HAP-1 (cell line): ENCODE measurements around the gene IFIT2.
"Not testable (repeated sequence)": the region's sequence is repeated elsewhere in the genome, so short reads cannot be mapped to it uniquely, and the experiment has no call there.

ENCODE experiments used
- DNase-seq, 2 experiments: peaks; one replicate each; pipeline ENCODE4 v3.0.0-alpha.2; 2016 to 2020; ENCODE audit warnings: low spot score in 2 of 2
- H3K27me3 ChIP-seq: fragments of 250-450 bp; sonication (Bioruptor Pico); 2 replicates; pipeline ENCODE4 v1.5.1; 2020; ENCODE audit warnings: low read depth, mild to moderate bottlenecking, moderate library complexity
- H3K36me3 ChIP-seq: fragments of 250-450 bp; sonication (Bioruptor Pico); replicated peaks from 2 replicates; pipeline ENCODE4 v1.5.1; 2020; ENCODE audit warnings: mild to moderate bottlenecking
- H3K4me1 ChIP-seq: fragments of 250-450 bp; sonication (Bioruptor Pico); 2 replicates; pipeline ENCODE4 v1.5.1; 2020; ENCODE audit warnings: mild to moderate bottlenecking
- H3K4me3 ChIP-seq: fragments of 250-450 bp; sonication (Bioruptor Pico); 2 replicates; pipeline ENCODE4 v1.5.1; 2020; ENCODE audit warnings: mild to moderate bottlenecking, moderate library complexity
- H3K9me3 ChIP-seq: fragments of 250-450 bp; sonication (Bioruptor Pico); 2 replicates; pipeline ENCODE4 v1.5.1; 2020; ENCODE audit warnings: mild to moderate bottlenecking, moderate library complexity
- in situ Hi-C: fragments of 300-500 bp; cut with MboI; formaldehyde crosslinking; loops from 3 replicates; pipeline ENCODE4 v1.14.3; 2020; ENCODE audit warnings: low sequenced_read_pairs, inconsistent platforms, mixed read lengths

The IFIT2 gene

GRCh38 chr10:89301721-89302445, at the start of gene IFIT2:
TSS of gene IFIT2 (plus strand) at chr10:89302046. CDS start at chr10:89302124, 78 bp downstream.
- H3K4me3 ChIP-seq: peak within 1 kb of the TSS; percentile 11
- H3K27me3 ChIP-seq: no peaks in the 10 kb centered on the region
- in situ Hi-C loops: no loop called here
- H3K36me3 ChIP-seq: no peaks in the 10 kb centered on the region
- peaks cover 10% of the 10 kb centered on the region for H3K4me1 ChIP-seq
- DNase-seq: peak in 1 of 2 experiments; percentile 21
- H3K9me3 ChIP-seq: no peaks in the 10 kb centered on the region

- H3K4me3 ChIP-seq: peak overlapping the region; percentile 64; the same call in 1 of the 2 replicates
- H3K4me1 ChIP-seq: peaks cover 7% of the 10 kb centered on the region
These were observed 49.6 kb upstream of the IFIT2 start for GRCh38 chr10:89252225-89252585.

GRCh38 chr10:89255091-89255579, 46.7 kb upstream of the IFIT2 start:
- DNase-seq, in situ Hi-C loops: not testable (repeated sequence)

More at GRCh38 chr10:89252225-89252585, 49.6 kb upstream of the IFIT2 start:
- Histone ChIP-seq H3K27me3 (no peaks in the 10 kb centered on the region), H3K36me3 (no peaks in the 10 kb centered on the region), H3K9me3 (peaks cover 15% of the 10 kb centered on the region)
- in situ Hi-C loops: no loop called here
- DNase-seq: no peak

GRCh38 chr10:89255793-89256192, 46.1 kb upstream of the IFIT2 start:
- Histone ChIP-seq H3K27me3 (no peaks in the 10 kb centered on the region), H3K4me1 (peaks cover 14% of the 10 kb centered on the region), H3K4me3 (no peak overlapping the region), H3K9me3 (peaks cover 15% of the 10 kb centered on the region), H3K36me3 (no peaks in the 10 kb centered on the region)
- in situ Hi-C loops: no loop called here
- no peak for DNase-seq

More at GRCh38 chr10:89255091-89255579, 46.7 kb upstream of the IFIT2 start:
- H3K4me3 ChIP-seq, H3K36me3 ChIP-seq, H3K27me3 ChIP-seq: not testable (repeated sequence)
- H3K9me3 ChIP-seq: peaks cover 15% of the 10 kb centered on the region
- H3K4me1 ChIP-seq: peaks cover 14% of the 10 kb centered on the region

GRCh38 chr10:89256340-89256739, 45.5 kb upstream of the IFIT2 start:
- in situ Hi-C loops: no loop called here
- Histone ChIP-seq H3K27me3 (no peaks in the 10 kb centered on the region), H3K9me3 (peaks cover 15% of the 10 kb centered on the region), H3K36me3 (no peaks in the 10 kb centered on the region), H3K4me1 (peaks cover 12% of the 10 kb centered on the region; the same call in 1 of the 2 replicates), H3K4me3 (no peak overlapping the region)
- no peak for DNase-seq

- Histone ChIP-seq H3K36me3 (no peaks in the 10 kb centered on the region), H3K9me3 (peaks cover 15% of the 10 kb centered on the region), H3K4me3 (no peak overlapping the region), H3K27me3 (no peaks in the 10 kb centered on the region), H3K4me1 (peaks cover 12% of the 10 kb centered on the region; the same call in 1 of the 2 replicates)
- in situ Hi-C loops: no loop called here
- no peak for DNase-seq
These were observed 44.9 kb upstream of the IFIT2 start for GRCh38 chr10:89256962-89257361.

- H3K9me3 ChIP-seq: peaks cover 15% of the 10 kb centered on the region
- in situ Hi-C loops: no loop called here
- H3K36me3 ChIP-seq: no peaks in the 10 kb centered on the region
- no peaks in the 10 kb centered on the region for H3K27me3 ChIP-seq
- H3K4me1 ChIP-seq: peaks cover 12% of the 10 kb centered on the region; the same call in 1 of the 2 replicates
- no peak overlapping the region for H3K4me3 ChIP-seq
- DNase-seq: no peak
These were observed 44.3 kb upstream of the IFIT2 start for GRCh38 chr10:89257581-89257980.

- in situ Hi-C loops: no loop called here
- H3K4me1 ChIP-seq: peaks cover 12% of the 10 kb centered on the region; the same call in 1 of the 2 replicates
- no peak for DNase-seq
These were observed 43.0 kb upstream of the IFIT2 start for GRCh38 chr10:89258881-89259280.

GRCh38 chr10:89262086-89263051, 39.5 kb upstream of the IFIT2 start:
- DNase-seq: no peak
- H3K9me3 ChIP-seq: no peaks in the 10 kb centered on the region; the same call in 1 of the 2 replicates
- in situ Hi-C loops: no loop called here
- no peak overlapping the region for H3K4me3 ChIP-seq
- peaks cover 9% of the 10 kb centered on the region; the same call in 1 of the 2 replicates for H3K4me1 ChIP-seq
- no peaks in the 10 kb centered on the region for H3K36me3 ChIP-seq
- H3K27me3 ChIP-seq: no peaks in the 10 kb centered on the region

More at GRCh38 chr10:89258881-89259280, 43.0 kb upstream of the IFIT2 start:
- Histone ChIP-seq H3K36me3 (no peaks in the 10 kb centered on the region), H3K27me3 (no peaks in the 10 kb centered on the region), H3K4me3 (no peak overlapping the region), H3K9me3 (peaks cover 6% of the 10 kb centered on the region; the same call in 1 of the 2 replicates)

- Histone ChIP-seq H3K9me3 (no peaks in the 10 kb centered on the region; the same call in 1 of the 2 replicates), H3K36me3 (no peaks in the 10 kb centered on the region), H3K4me1 (peaks cover 3% of the 10 kb centered on the region; the same call in 1 of the 2 replicates), H3K27me3 (no peaks in the 10 kb centered on the region), H3K4me3 (no peak overlapping the region)
- DNase-seq: no peak
- in situ Hi-C loops: no loop called here
These were observed 38.8 kb upstream of the IFIT2 start for GRCh38 chr10:89263091-89263490.

GRCh38 chr10:89263531-89263930, 38.3 kb upstream of the IFIT2 start:
- no peaks in the 10 kb centered on the region for H3K36me3 ChIP-seq
- H3K4me1 ChIP-seq: peaks cover 3% of the 10 kb centered on the region; the same call in 1 of the 2 replicates
- no peak overlapping the region for H3K4me3 ChIP-seq
- H3K9me3 ChIP-seq: no peaks in the 10 kb centered on the region; the same call in 1 of the 2 replicates
- in situ Hi-C loops: no loop called here
- H3K27me3 ChIP-seq: no peaks in the 10 kb centered on the region
- no peak for DNase-seq

- H3K36me3 ChIP-seq: no peaks in the 10 kb centered on the region
- no peak for DNase-seq
- H3K9me3 ChIP-seq: no peaks in the 10 kb centered on the region; the same call in 1 of the 2 replicates
- no peaks in the 10 kb centered on the region for H3K4me1 ChIP-seq
- H3K4me3 ChIP-seq: no peak overlapping the region
- in situ Hi-C loops: no loop called here
- no peaks in the 10 kb centered on the region for H3K27me3 ChIP-seq
These were observed 35.0 kb upstream of the IFIT2 start for GRCh38 chr10:89266721-89267453.
